Erythroblast (primary cell): ENCODE results near the gene GSTM2.
A peak's percentile ranks its signal among the peaks of the same experiment; 100 is the strongest.
"Not testable (repeated sequence)": the region's sequence is repeated elsewhere in the genome, so short reads cannot be mapped to it uniquely, and the experiment has no call there.

ENCODE experiments used
- DNase-seq, 2 experiments: peaks; one replicate each; lab custom pipeline; 2025; lab: John Stamatoyannopoulos, UW
- GATA1 ChIP-seq: IDR thresholded peaks from 2 replicates; pipeline ENCODE4 v1.6.1; 2011; ENCODE audit warnings: low read depth, mild to moderate bottlenecking, control low read depth, low read length, moderate library complexity
- POLR2A ChIP-seq: IDR thresholded peaks from 2 replicates; pipeline ENCODE4 v1.6.1; 2011; ENCODE audit warnings: mild to moderate bottlenecking, low read length

GSTM2 gene

DNA sequence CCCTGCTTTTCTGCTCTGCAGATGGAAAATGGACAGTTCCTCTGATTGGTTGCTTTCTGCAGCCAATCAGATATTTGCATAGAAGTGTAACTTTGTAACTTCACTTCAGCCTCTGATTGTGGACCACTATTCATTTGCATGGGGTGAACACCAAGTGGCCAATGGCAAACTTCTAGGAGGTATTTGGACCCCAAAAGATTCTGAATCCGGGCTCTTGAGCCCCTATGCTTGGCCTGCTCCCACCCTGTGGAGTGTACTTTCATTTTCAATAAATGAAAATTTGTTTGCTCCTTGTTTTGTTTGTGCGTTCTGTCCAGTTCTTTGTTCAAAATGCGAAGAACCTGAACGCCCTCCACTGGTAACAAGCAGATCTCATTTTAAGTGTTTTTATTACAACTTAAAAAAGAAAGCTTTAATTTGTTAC is 18.4 kb upstream of the GSTM2 start:
- TF ChIP-seq POLR2A (no peak), GATA1 (no peak)
- DNase-seq: peak in 1 of 2 experiments; percentile 19

- TF ChIP-seq GATA1: no peak
- TF ChIP-seq POLR2A: no peak
- DNase-seq: no peak
Measured at GRCh38 chr1:109650609-109651008, 17.2 kb upstream of the GSTM2 start.

DNA sequence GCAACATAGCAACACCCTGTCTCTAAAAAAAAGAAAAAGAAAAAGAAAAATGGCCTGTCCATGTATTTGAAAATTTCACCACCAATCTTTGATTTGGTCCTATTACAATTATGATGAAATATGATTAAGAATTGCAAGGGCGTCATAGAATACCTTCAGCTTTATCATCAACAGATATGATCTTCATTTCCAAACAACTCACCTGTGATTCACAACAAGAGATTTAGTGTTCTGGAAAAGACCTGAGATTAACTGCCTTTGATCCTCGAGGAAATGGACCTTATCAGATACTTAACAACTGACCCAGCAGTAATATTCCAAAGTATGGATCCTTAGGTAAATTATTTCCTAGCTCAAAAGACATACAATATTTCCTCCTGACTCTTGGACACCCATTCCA is 15.5 kb upstream of the GSTM2 start:
- TF ChIP-seq POLR2A: no peak
- no peak for TF ChIP-seq GATA1
- no peak for DNase-seq

- no peak for DNase-seq
- no peak for TF ChIP-seq GATA1
- no peak for TF ChIP-seq POLR2A
Measured at GRCh38 chr1:109653306-109653705, 14.6 kb upstream of the GSTM2 start.

DNA sequence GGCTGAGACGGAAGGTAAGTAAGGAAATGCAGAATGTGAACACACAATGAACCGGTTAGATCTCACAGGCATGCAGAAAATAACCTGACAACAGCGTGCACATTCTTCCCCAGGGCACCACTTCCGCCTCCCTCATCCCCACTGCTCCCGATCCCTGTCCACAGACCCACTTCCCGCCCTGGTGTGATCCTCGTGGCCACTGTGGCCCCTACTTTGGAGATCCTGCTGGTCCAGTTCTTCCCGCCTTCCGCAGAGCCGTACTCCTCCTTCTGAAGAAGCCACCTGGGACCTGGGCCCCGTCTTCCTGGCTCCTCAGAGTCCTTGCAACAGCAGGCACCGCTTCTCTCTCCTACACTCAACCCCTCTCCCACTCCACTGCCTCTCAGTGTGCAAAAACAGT is 13.3 kb upstream of the GSTM2 start:
- no peak for DNase-seq
- TF ChIP-seq POLR2A: no peak
- no peak for TF ChIP-seq GATA1

DNA sequence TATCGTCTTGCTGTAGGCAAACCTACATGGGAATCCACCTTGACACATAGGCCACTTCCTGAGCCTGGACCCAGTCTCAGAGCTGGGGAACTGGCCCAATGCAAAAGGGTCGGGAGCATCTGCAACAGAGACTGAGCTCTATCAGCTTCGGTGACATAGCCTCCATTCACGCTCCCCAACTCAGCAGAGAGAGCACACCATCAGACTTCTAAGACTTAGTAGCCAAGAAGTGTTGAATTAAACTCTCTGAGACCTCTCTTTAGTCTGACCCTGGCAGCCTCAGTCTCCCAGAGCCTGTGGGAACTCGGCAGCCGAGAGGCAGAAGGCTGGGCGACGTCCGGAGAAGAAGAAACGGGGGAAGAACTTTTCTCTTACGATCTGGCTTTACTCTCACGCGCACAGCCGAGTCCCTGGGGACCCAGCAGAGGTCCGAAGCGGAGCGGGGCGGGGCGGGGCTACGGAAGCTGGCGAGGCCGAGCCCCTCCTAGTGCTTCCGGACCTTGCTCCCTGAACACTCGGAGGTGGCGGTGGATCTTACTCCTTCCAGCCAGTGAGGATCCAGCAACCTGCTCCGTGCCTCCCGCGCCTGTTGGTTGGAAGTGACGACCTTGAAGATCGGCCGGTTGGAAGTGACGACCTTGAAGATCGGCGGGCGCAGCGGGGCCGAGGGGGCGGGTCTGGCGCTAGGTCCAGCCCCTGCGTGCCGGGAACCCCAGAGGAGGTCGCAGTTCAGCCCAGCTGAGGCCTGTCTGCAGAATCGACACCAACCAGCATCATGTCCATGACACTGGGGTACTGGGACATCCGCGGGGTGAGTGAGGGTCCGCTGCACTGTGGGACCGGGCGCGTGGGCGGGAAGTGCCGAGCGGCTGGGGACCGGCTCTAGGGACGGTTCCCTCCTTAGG is 12.0 kb upstream of the GSTM2 start, which contains the start of gene GSTM4:
Gene GSTM4 (plus strand): TSS at position 485 of the 905 bp plus-strand sequence. CDS start 291 bp downstream, at position 776.
- TF ChIP-seq POLR2A: peak; percentile 59
- TF ChIP-seq GATA1: no peak
- peak; percentile 74 to 76 for DNase-seq

GRCh38 chr1:109657395-109657794 is 10.5 kb upstream of the GSTM2 start:
- TF ChIP-seq GATA1 (no peak), POLR2A (no peak)
- no peak for DNase-seq

- no peak for TF ChIP-seq POLR2A
- no peak for TF ChIP-seq GATA1
- DNase-seq: no peak
Measured at GRCh38 chr1:109657970-109658369, 9.9 kb upstream of the GSTM2 start.

- DNase-seq: no peak
Measured at GRCh38 chr1:109658533-109659042, 9.3 kb upstream of the GSTM2 start.

GRCh38 chr1:109659145-109659544 is 8.7 kb upstream of the GSTM2 start:
- TF ChIP-seq POLR2A (no peak), GATA1 (no peak)
- no peak for DNase-seq

More at GRCh38 chr1:109658533-109659042, 9.3 kb upstream of the GSTM2 start:
- TF ChIP-seq POLR2A (no peak), GATA1 (no peak)

- DNase-seq: no peak
- TF ChIP-seq GATA1: no peak
- no peak for TF ChIP-seq POLR2A
Measured at GRCh38 chr1:109659997-109660690, 7.7 kb upstream of the GSTM2 start.

- DNase-seq: not testable (repeated sequence)
Measured at GRCh38 chr1:109660691-109661026, 7.2 kb upstream of the GSTM2 start.

DNA sequence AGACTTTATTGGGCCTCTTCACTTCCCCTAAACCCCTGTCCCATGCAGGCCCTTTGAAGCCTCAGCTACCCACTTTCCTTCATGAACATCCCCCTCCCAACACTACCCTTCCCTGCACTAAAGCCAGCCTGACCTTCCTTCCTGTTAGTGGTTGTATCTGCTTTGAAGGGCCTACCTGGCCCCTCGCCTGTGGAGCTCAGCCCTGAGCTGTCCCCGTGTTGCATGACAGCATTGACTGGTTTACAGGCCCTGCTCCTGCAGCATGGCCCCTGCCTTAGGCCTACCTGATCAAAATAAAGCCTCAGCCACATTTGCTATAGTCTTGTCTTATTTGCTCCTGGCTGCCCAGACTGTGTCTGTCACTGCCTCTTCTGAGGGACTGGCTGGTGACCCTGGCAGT is 6.5 kb upstream of the GSTM2 start:
- DNase-seq: no peak
- TF ChIP-seq GATA1: no peak
- TF ChIP-seq POLR2A: no peak

DNA sequence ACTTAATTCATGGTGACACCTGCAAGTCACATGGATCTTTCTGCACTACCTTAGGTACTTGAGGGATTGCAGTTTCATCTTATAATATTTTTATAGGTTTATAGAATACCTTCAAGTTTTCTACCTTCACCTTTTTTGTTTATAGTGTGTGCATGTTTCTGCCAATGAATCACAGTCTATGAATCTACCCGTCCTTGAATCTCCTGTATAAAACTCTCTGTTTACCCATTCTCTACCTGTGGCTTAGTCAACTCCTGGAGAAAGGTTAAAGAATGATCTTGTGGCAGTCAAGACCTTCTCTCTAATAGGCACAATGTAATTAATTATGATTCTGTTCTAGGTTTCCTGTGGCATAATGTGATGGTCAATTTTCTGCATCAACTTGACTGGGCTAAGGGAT is 3.2 kb upstream of the GSTM2 start:
- TF ChIP-seq GATA1 (no peak), POLR2A (no peak)
- DNase-seq: no peak
